Gastroesophageal sphincter (tissue), 3 donors: ENCODE data around the gene IBTK.

Source experiments
- CTCF ChIP-seq, 4 experiments: fragments of 200-600 bp in 2 of 4; fragments of 450-650 bp in 2 of 4; sonication (generic) in 1 of 4; IDR thresholded peaks; one replicate each; pipeline ENCODE4 v1.5.1; 2017 to 2019; ENCODE audit warnings: antibody characterized with exemption in 4 of 4, mild to moderate bottlenecking in 2 of 4, moderate library complexity in 2 of 4
- EP300 ChIP-seq: sonication (generic); formaldehyde crosslinking; IDR thresholded peaks from one replicate; pipeline ENCODE4 v1.6.1; 2017; ENCODE audit warnings: antibody characterized with exemption, mild to moderate bottlenecking
- POLR2A ChIP-seq, 2 donors: fragments of 450-650 bp; IDR thresholded peaks; one replicate each; pipeline ENCODE4 v1.6.1; 2017; ENCODE audit warnings: antibody characterized with exemption in 2 of 2, mild to moderate bottlenecking in 2 of 2, moderate library complexity in 1 of 2
- POLR2AphosphoS5 ChIP-seq: sonication (generic); formaldehyde crosslinking; IDR thresholded peaks from one replicate; pipeline ENCODE4 v1.6.1; 2017; ENCODE audit warnings: antibody characterized with exemption

DNA sequence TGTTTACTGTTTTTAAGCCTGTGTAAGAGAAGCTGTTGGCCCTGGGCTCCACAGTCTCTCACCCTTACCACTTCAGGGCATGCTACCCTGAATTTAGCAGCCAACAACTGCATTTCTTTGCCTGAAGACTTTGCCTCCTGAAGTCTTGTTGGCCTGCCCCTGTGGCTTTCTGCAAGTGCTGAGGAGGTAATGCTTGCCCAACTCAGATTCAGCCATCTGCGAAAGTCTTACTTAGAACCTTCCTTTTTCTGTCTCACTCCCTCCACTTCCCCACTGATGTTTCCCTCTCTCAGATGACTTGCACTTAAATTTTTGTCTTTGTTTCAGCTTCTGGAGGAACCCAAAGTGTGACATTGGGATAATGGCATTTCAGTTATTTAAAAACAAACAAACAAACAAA, 11.8 kb upstream of the IBTK start:
- TF ChIP-seq CTCF (IDR thresholded peaks at IDR 0.05) = no peak
- no peak for TF ChIP-seq EP300
- no peak for TF ChIP-seq POLR2A (IDR thresholded peaks at IDR 0.05)
- TF ChIP-seq POLR2AphosphoS5 = no peak
